NCI-H2171 treated with DMSO at 0.1 percent for 48 hours (cell line): ENCODE results near the gene TMEM212.
"Not testable (repeated sequence)": the region's sequence is repeated elsewhere in the genome, so short reads cannot be mapped to it uniquely, and the experiment has no call there.

Source experiments
- DNase-seq: peaks from one replicate; lab custom pipeline; 2025; lab: John Stamatoyannopoulos, UW

The TMEM212 gene

GRCh38 chr3:171858770-171859169, 15.6 kb downstream of the TMEM212 start:
- DNase-seq, result not testable (repeated sequence)

- no peak for DNase-seq
Measured at GRCh38 chr3:171860830-171861535, 17.8 kb downstream of the TMEM212 start.

GRCh38 chr3:171862392-171862791, 19.2 kb downstream of the TMEM212 start:
- no peak for DNase-seq

- DNase-seq, result no peak
Measured at GRCh38 chr3:171862993-171863521, 19.9 kb downstream of the TMEM212 start.

GRCh38 chr3:171863920-171864319, 20.8 kb downstream of the TMEM212 start:
- no peak for DNase-seq

- no peak for DNase-seq
Measured at GRCh38 chr3:171865191-171865865, 22.2 kb downstream of the TMEM212 start.

GRCh38 chr3:171867981-171868380, 24.8 kb downstream of the TMEM212 start:
- DNase-seq, result no peak

- no peak for DNase-seq
Measured at GRCh38 chr3:171871392-171872274, 28.5 kb downstream of the TMEM212 start.

- no peak for DNase-seq
Measured at GRCh38 chr3:171873580-171873979, 30.4 kb downstream of the TMEM212 start.

- DNase-seq, result no peak
Measured at GRCh38 chr3:171874251-171874681, 31.1 kb downstream of the TMEM212 start.

GRCh38 chr3:171874879-171875278, 31.7 kb downstream of the TMEM212 start:
- no peak for DNase-seq

GRCh38 chr3:171875923-171876412, 32.8 kb downstream of the TMEM212 start:
- no peak for DNase-seq

- DNase-seq, result no peak
Measured at GRCh38 chr3:171876680-171877147, 33.6 kb downstream of the TMEM212 start.

GRCh38 chr3:171878461-171879225, 35.5 kb downstream of the TMEM212 start:
- no peak for DNase-seq

GRCh38 chr3:171879472-171879871, 36.3 kb downstream of the TMEM212 start:
- DNase-seq, result no peak

GRCh38 chr3:171880101-171880870, 37.1 kb downstream of the TMEM212 start:
- DNase-seq, result no peak

GRCh38 chr3:171881251-171881650, 38.1 kb downstream of the TMEM212 start:
- no peak for DNase-seq

GRCh38 chr3:171883257-171883892, 40.2 kb downstream of the TMEM212 start:
- DNase-seq, result no peak

GRCh38 chr3:171883893-171884279, 40.7 kb downstream of the TMEM212 start:
- DNase-seq, result no peak

GRCh38 chr3:171888466-171888865, 45.3 kb downstream of the TMEM212 start:
- DNase-seq, result no peak
